SK-N-SH (cell line): Measurements from ENCODE around the gene RSPO4. TPM values are rescaled to one million over a fixed set of nuclear protein-coding genes. Genes with fewer than 3 reads are reported as not detected.

Experiments used
- CTCF ChIA-PET: fragments of 300-600, 350-600 bp; formaldehyde crosslinking; extraction: SDS; loops from one replicate; lab custom pipeline; 2021; lab: Yijun Ruan, JAX
- POLR2A ChIA-PET: fragments of 350-600 bp; sonication (Branson Sonifier 250); formaldehyde crosslinking; extraction: SDS; loops from one replicate; lab custom pipeline; 2020; ENCODE audit warnings: antibody characterized with exemption, inconsistent platforms; lab: Yijun Ruan, JAX
- DNase-seq: peaks from one replicate; pipeline ENCODE4 v3.0.0; 2012
- H2AFZ ChIP-seq: fragments of 200-600 bp; sonication (generic); 2 replicates; pipeline ENCODE4 v1.8.1; 2016; ENCODE audit warnings: antibody characterized with exemption, mild to moderate bottlenecking, low read depth
- H3F3A ChIP-seq: fragments of 200-600 bp; sonication (generic); replicated peaks from 2 replicates; pipeline ENCODE3; 2016; ENCODE audit warnings: antibody characterized with exemption, mild to moderate bottlenecking; ENCODE audit not compliant: insufficient read depth
- H3K27ac ChIP-seq, 2 experiments: fragments of 200-500 bp in 1 of 2; fragments of 200-600 bp in 1 of 2; sonication (Bioruptor generic) in 1 of 2; sonication (generic), shearing (Covaris generic) in 1 of 2; 2 replicates each; pipeline versions ENCODE4 v1.5.1 to v1.6.1; 2014 to 2016; ENCODE audit warnings: low read depth in 2 of 2, inconsistent platforms in 1 of 2, low read length in 1 of 2, mild to moderate bottlenecking in 1 of 2, mixed read lengths in 1 of 2
- H3K27me3 ChIP-seq: fragments of 200-600 bp; sonication (generic), shearing (Covaris generic); 2 replicates; pipeline ENCODE4 v1.6.1; 2016; ENCODE audit warnings: mixed run types; ENCODE audit not compliant: insufficient read depth
- H3K36me3 ChIP-seq, 2 experiments: fragments of 200-500 bp in 1 of 2; fragments of 200-600 bp in 1 of 2; sonication (Bioruptor generic) in 1 of 2; sonication (generic) in 1 of 2; replicated peaks in 1 of 2; 2 replicates each; pipeline versions ENCODE3 to v1.5.1; 2014 to 2016; ENCODE audit warnings: low read length in 1 of 2, mild to moderate bottlenecking in 1 of 2; ENCODE audit not compliant: insufficient read depth in 2 of 2, control insufficient read depth in 1 of 2
- H3K4me1 ChIP-seq, 2 experiments: fragments of 200-500 bp in 1 of 2; fragments of 200-600 bp in 1 of 2; sonication (Bioruptor generic) in 1 of 2; sonication (generic), shearing (Covaris generic) in 1 of 2; 2 replicates each; pipeline versions ENCODE4 v1.5.1 to v1.6.1; 2014 to 2016; ENCODE audit warnings: low read depth in 1 of 2, low read length in 1 of 2, mixed run types in 1 of 2; ENCODE audit not compliant: insufficient read depth in 2 of 2, control insufficient read depth in 1 of 2
- H3K4me2 ChIP-seq: fragments of 200-600 bp; sonication (generic), shearing (Covaris generic); 2 replicates; pipeline ENCODE4 v1.6.1; 2017; ENCODE audit warnings: mixed run types
- H3K4me3 ChIP-seq, 2 experiments: fragments of 200-500 bp in 1 of 2; fragments of 200-600 bp in 1 of 2; sonication (Bioruptor generic) in 1 of 2; sonication (generic), shearing (Covaris generic) in 1 of 2; 2 replicates each; pipeline versions ENCODE4 v1.5.1 to v1.8.1; 2014 to 2016; ENCODE audit warnings: low read depth in 2 of 2, inconsistent platforms in 1 of 2, low read length in 1 of 2, mild to moderate bottlenecking in 1 of 2, mixed read lengths in 1 of 2, moderate library complexity in 1 of 2
- H3K79me2 ChIP-seq: fragments of 200-600 bp; sonication (generic); 2 replicates; pipeline ENCODE4 v1.8.1; 2017; ENCODE audit warnings: mild to moderate bottlenecking; ENCODE audit not compliant: insufficient read depth
- H3K9ac ChIP-seq: fragments of 200-600 bp; sonication (generic); 2 replicates; pipeline ENCODE4 v1.6.1; 2017; ENCODE audit warnings: mixed run types
- H3K9me2 ChIP-seq: fragments of 200-600 bp; sonication (generic); 2 replicates; pipeline ENCODE4 v1.6.1; 2017; ENCODE audit warnings: mixed run types
- H3K9me3 ChIP-seq: fragments of 200-600 bp; sonication (generic); 2 replicates; pipeline ENCODE4 v1.6.1; 2017; ENCODE audit warnings: mixed run types, mild to moderate bottlenecking, moderate library complexity
- H4K20me1 ChIP-seq: fragments of 200-600 bp; sonication (generic); 2 replicates; pipeline ENCODE4 v1.6.1; 2017; ENCODE audit warnings: mild to moderate bottlenecking, mixed run types; ENCODE audit not compliant: insufficient read depth
- CTCF ChIP-seq: fragments of 200-600 bp; sonication (generic); IDR thresholded peaks from 2 replicates; pipeline ENCODE4 v1.6.1; 2017; ENCODE audit warnings: antibody characterized with exemption, mild to moderate bottlenecking, moderate library complexity
- EP300 ChIP-seq, 2 experiments: IDR thresholded peaks; 2 replicates each; pipeline versions ENCODE4 v1.4.0 to v1.6.1; 2012; ENCODE audit warnings: borderline replicate concordance in 1 of 2, low read depth in 1 of 2, low read length in 1 of 2
- EZH2phosphoT487 ChIP-seq: fragments of 200-600 bp; sonication (generic); IDR thresholded peaks from 2 replicates; pipeline ENCODE4 v1.6.1; 2017; ENCODE audit warnings: low read depth, mixed run types, mild to moderate bottlenecking, antibody characterized with exemption, moderate library complexity, borderline replicate concordance
- FOSL2 ChIP-seq: IDR thresholded peaks from 2 replicates; pipeline ENCODE4 v1.4.0; 2012; ENCODE audit warnings: low read depth, mild to moderate bottlenecking, moderate library complexity, borderline replicate concordance
- FOXM1 ChIP-seq: IDR thresholded peaks from 2 replicates; pipeline ENCODE4 v1.4.0; 2012; ENCODE audit warnings: low read depth, mild to moderate bottlenecking
- GABPA ChIP-seq: IDR thresholded peaks from 2 replicates; pipeline ENCODE4 v1.4.0; 2012; ENCODE audit warnings: low read depth, mild to moderate bottlenecking
- JUND ChIP-seq: IDR thresholded peaks from 2 replicates; pipeline ENCODE4 v1.4.0; 2012
- MEF2A ChIP-seq: IDR thresholded peaks from 2 replicates; pipeline ENCODE4 v1.4.0; 2012; ENCODE audit warnings: low read depth, borderline replicate concordance
- MXI1 ChIP-seq: IDR thresholded peaks from 2 replicates; pipeline ENCODE4 v1.6.1; 2012; ENCODE audit warnings: mild to moderate bottlenecking, low read depth, low read length, improper control_type of control experiment
- NFIC ChIP-seq: IDR thresholded peaks from 2 replicates; pipeline ENCODE4 v1.4.0; 2012; ENCODE audit warnings: borderline replicate concordance
- NRF1 ChIP-seq: IDR thresholded peaks from 2 replicates; pipeline ENCODE4 v1.6.1; 2012; ENCODE audit warnings: low read depth, mild to moderate bottlenecking, low read length
- POLR2AphosphoS5 ChIP-seq: IDR thresholded peaks from 2 replicates; pipeline ENCODE4 v1.6.1; 2012; ENCODE audit warnings: low read depth, low read length
- RAD21 ChIP-seq: IDR thresholded peaks from 2 replicates; pipeline ENCODE4 v1.6.1; 2012; ENCODE audit warnings: mild to moderate bottlenecking, low read length
- RFX5 ChIP-seq: IDR thresholded peaks from 2 replicates; pipeline ENCODE4 v1.6.1; 2012; ENCODE audit warnings: mild to moderate bottlenecking, improper control_type of control experiment, low read length
- RXRA ChIP-seq: IDR thresholded peaks from 2 replicates; pipeline ENCODE4 v1.4.0; 2012; ENCODE audit warnings: low read depth, mild to moderate bottlenecking, borderline replicate concordance
- SIN3A ChIP-seq: IDR thresholded peaks from 2 replicates; pipeline ENCODE4 v1.6.1; 2012; ENCODE audit warnings: low read depth, mild to moderate bottlenecking, low read length, moderate library complexity, borderline replicate concordance
- TCF12 ChIP-seq: IDR thresholded peaks from 2 replicates; pipeline ENCODE4 v1.4.0; 2012
- TEAD4 ChIP-seq: IDR thresholded peaks from 2 replicates; pipeline ENCODE4 v1.4.0; 2012; ENCODE audit warnings: mild to moderate bottlenecking, borderline replicate concordance; ENCODE audit not compliant: insufficient read depth
- USF2 ChIP-seq: fragments of 150-350 bp; IDR thresholded peaks from 2 replicates; pipeline ENCODE4 v1.6.1; 2017; ENCODE audit warnings: antibody characterized with exemption, low read length, low read depth, borderline replicate concordance
- YY1 ChIP-seq: IDR thresholded peaks from 2 replicates; pipeline ENCODE4 v1.4.0; 2012; ENCODE audit warnings: low read depth, mild to moderate bottlenecking
- ZBTB33 ChIP-seq: IDR thresholded peaks from 2 replicates; pipeline ENCODE4 v1.4.0; 2012; ENCODE audit warnings: low read depth, borderline replicate concordance
- WGBS: methylation state at CpG from one replicate; pipeline ENCODE4 v1.1.6; 2017; ENCODE audit warnings: low lambda C conversion rate; 5-methylcytosine and 5-hydroxymethylcytosine counted together
- polyA plus RNA-seq, 3 experiments: library from polyadenylated mRNA; depleted of rRNA; stranded (reverse); fragments of >200 nt; gene quantifications; 2 replicates each; pipeline ENCODE4 v1.2.3, GENCODE V29; 2012
- TF ChIP-seq, protein P1 (sequence below): IDR thresholded peaks from 2 replicates; pipeline ENCODE4 v1.6.1; 2012; ENCODE audit warnings: mild to moderate bottlenecking, low read depth, low read length, moderate library complexity

The RSPO4 gene
- polyA plus RNA-seq, 1 of the 3 experiments (the other 2 are of a cell fraction), result not detected

DNA sequence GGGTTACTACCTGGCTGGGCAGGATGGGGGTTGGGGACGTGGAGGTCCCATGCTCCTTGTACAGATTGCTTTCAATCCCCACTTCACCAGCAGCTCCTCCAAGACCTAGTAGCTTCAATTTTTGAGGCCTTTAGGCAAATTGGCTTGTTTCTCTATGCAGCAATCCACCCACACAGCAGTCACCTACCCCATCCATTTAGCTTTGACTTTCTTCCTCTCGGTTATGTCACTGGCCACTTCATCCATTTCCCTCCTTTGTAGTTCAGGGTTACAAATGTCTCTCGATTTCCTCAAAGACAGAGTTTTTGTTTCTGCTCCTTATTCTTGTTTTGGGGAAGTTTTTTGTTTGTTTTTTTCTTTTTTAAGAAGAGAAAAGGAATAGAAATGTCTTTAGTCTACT is 33.4 kb upstream of the RSPO4 start:
- H3K27ac ChIP-seq, result no peak overlapping the region
- no peak overlapping the region for H3K4me2 ChIP-seq
- TF ChIP-seq USF2, result no peak
- TF ChIP-seq FOXM1, result no peak
- TF ChIP-seq RXRA, result no peak
- TF ChIP-seq NRF1, result no peak
- no peak for TF ChIP-seq TCF12
- no peak for TF ChIP-seq RFX5
- TF ChIP-seq SIN3A, result no peak
- no peak for TF ChIP-seq MEF2A
- TF ChIP-seq ZBTB33, result no peak
- no peak for TF ChIP-seq EZH2phosphoT487
- TF ChIP-seq EP300 (IDR thresholded peaks at IDR 0.05; ENCODE audit: borderline replicate concordance in 1 of 2, low read depth in 1 of 2, low read length in 1 of 2), result no peak
- no peak for TF ChIP-seq MXI1
- TF ChIP-seq FOSL2, result no peak
- no peak for TF ChIP-seq JUND
- no peak for TF ChIP-seq CTCF
- no peak overlapping the region for H2AFZ ChIP-seq
- no peak overlapping the region for H3K4me3 ChIP-seq
- H3K9ac ChIP-seq, result no peak overlapping the region
- POLR2A ChIA-PET, result no interaction called here
- H3K4me1 ChIP-seq, result no peaks in the 10 kb centered on the region
- no peaks in the 10 kb centered on the region for H3K79me2 ChIP-seq
- H3K27me3 ChIP-seq, result no peaks in the 10 kb centered on the region
- no peak for DNase-seq
- 17% methylated on average over 3 of the region's 3 CpGs for WGBS
- H3F3A ChIP-seq, result no peaks in the 10 kb centered on the region
- CTCF ChIA-PET, result no interaction called here
- H3K9me2 ChIP-seq, result no peaks in the 10 kb centered on the region
- H4K20me1 ChIP-seq, result no peaks in the 10 kb centered on the region
- H3K9me3 ChIP-seq, result no peaks in the 10 kb centered on the region
- no peaks in the 10 kb centered on the region for H3K36me3 ChIP-seq

GRCh38 chr20:1034415-1034789 is 32.3 kb upstream of the RSPO4 start:
- no peaks in the 10 kb centered on the region for H3K4me1 ChIP-seq
- H3F3A ChIP-seq, result no peaks in the 10 kb centered on the region
- H4K20me1 ChIP-seq, result no peaks in the 10 kb centered on the region
- ChIA-PET CTCF (interaction anchor here (1.0 to 1.2 kb wide), 2 partner anchors 10 to 14 kb away, joined by 3 read pairs; no protein-coding TSS in a partner anchor), POLR2A (no interaction called here)
- H3K79me2 ChIP-seq, result no peaks in the 10 kb centered on the region
- H3K4me3 ChIP-seq, result no peak overlapping the region
- no peaks in the 10 kb centered on the region for H3K36me3 ChIP-seq
- no peaks in the 10 kb centered on the region for H3K9me2 ChIP-seq
- 8% methylated on average over 3 of the region's 4 CpGs for WGBS
- no peak overlapping the region for H3K9ac ChIP-seq
- H3K27ac ChIP-seq, result no peak overlapping the region
- H3K27me3 ChIP-seq, result no peaks in the 10 kb centered on the region
- H2AFZ ChIP-seq, result no peak overlapping the region
- H3K4me2 ChIP-seq, result no peak overlapping the region
- no peak for DNase-seq
- no peaks in the 10 kb centered on the region for H3K9me3 ChIP-seq
- TF ChIP-seq POLR2AphosphoS5 (no peak), MEF2A (no peak), FOXM1 (no peak), GABPA (no peak), RAD21 (no peak), NRF1 (no peak), NFIC (no peak), TEAD4 (no peak), YY1 (no peak), EP300 (IDR thresholded peaks at IDR 0.05; ENCODE audit: borderline replicate concordance in 1 of 2, low read depth in 1 of 2, low read length in 1 of 2) (no peak)
- TF ChIP-seq, protein P1, sequence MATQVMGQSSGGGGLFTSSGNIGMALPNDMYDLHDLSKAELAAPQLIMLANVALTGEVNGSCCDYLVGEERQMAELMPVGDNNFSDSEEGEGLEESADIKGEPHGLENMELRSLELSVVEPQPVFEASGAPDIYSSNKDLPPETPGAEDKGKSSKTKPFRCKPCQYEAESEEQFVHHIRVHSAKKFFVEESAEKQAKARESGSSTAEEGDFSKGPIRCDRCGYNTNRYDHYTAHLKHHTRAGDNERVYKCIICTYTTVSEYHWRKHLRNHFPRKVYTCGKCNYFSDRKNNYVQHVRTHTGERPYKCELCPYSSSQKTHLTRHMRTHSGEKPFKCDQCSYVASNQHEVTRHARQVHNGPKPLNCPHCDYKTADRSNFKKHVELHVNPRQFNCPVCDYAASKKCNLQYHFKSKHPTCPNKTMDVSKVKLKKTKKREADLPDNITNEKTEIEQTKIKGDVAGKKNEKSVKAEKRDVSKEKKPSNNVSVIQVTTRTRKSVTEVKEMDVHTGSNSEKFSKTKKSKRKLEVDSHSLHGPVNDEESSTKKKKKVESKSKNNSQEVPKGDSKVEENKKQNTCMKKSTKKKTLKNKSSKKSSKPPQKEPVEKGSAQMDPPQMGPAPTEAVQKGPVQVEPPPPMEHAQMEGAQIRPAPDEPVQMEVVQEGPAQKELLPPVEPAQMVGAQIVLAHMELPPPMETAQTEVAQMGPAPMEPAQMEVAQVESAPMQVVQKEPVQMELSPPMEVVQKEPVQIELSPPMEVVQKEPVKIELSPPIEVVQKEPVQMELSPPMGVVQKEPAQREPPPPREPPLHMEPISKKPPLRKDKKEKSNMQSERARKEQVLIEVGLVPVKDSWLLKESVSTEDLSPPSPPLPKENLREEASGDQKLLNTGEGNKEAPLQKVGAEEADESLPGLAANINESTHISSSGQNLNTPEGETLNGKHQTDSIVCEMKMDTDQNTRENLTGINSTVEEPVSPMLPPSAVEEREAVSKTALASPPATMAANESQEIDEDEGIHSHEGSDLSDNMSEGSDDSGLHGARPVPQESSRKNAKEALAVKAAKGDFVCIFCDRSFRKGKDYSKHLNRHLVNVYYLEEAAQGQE, result no peak
